HTR-8/SVneo (cell line): ENCODE data around the gene CCDC148.
A peak's percentile ranks its signal among the peaks of the same experiment; 100 is the strongest.
"Not testable (repeated sequence)": the region's sequence is repeated elsewhere in the genome, so short reads cannot be mapped to it uniquely, and the experiment has no call there.

Experiments
- DNase-seq: peaks from one replicate; pipeline ENCODE4 v3.0.0; 2011; ENCODE audit warnings: low spot score, mixed read lengths; ENCODE audit not compliant: insufficient read length
- FAIRE-seq: peaks from 2 replicates; lab custom pipeline; 2011; peaks lifted over from hg19 to GRCh38; lab: Jason Lieb, UNC

CCDC148 gene

GRCh38 chr2:158443606-158444005 is 12.9 kb downstream of the CCDC148 start:
- FAIRE-seq (no peak), DNase-seq (no peak)

GRCh38 chr2:158439062-158439461 is 17.5 kb downstream of the CCDC148 start:
- not testable (repeated sequence) for FAIRE-seq, DNase-seq

GRCh38 chr2:158433716-158434115 is 22.8 kb downstream of the CCDC148 start:
- FAIRE-seq, DNase-seq: not testable (repeated sequence)

GRCh38 chr2:158432117-158432516 is 24.4 kb downstream of the CCDC148 start:
- FAIRE-seq, result no peak
- no peak for DNase-seq

GRCh38 chr2:158414538-158414937 is 42.0 kb downstream of the CCDC148 start:
- FAIRE-seq (peak; percentile 68), DNase-seq (no peak)

- no peak for FAIRE-seq
- DNase-seq, result no peak
Observed at GRCh38 chr2:158413581-158413980, 43.0 kb downstream of the CCDC148 start.

- FAIRE-seq, result no peak
- DNase-seq, result no peak
Observed at GRCh38 chr2:158412206-158412605, 44.3 kb downstream of the CCDC148 start.

GRCh38 chr2:158411748-158412147 is 44.8 kb downstream of the CCDC148 start:
- FAIRE-seq, result no peak
- no peak for DNase-seq

GRCh38 chr2:158410132-158410531 is 46.4 kb downstream of the CCDC148 start:
- DNase-seq, result no peak
- FAIRE-seq, result no peak

- FAIRE-seq (no peak), DNase-seq (no peak)
Observed at GRCh38 chr2:158407031-158407430, 49.5 kb downstream of the CCDC148 start.

GRCh38 chr2:158405341-158405740 is 51.2 kb downstream of the CCDC148 start:
- DNase-seq (no peak), FAIRE-seq (no peak)

- FAIRE-seq (no peak), DNase-seq (no peak)
Observed at GRCh38 chr2:158403237-158403636, 53.3 kb downstream of the CCDC148 start.

- no peak for FAIRE-seq
Observed at GRCh38 chr2:158402665-158403064, 53.9 kb downstream of the CCDC148 start.

GRCh38 chr2:158395166-158395565 is 61.4 kb downstream of the CCDC148 start:
- FAIRE-seq (no peak), DNase-seq (no peak)

More at GRCh38 chr2:158402665-158403064, 53.9 kb downstream of the CCDC148 start:
- no peak for DNase-seq

GRCh38 chr2:158394453-158394852 is 62.1 kb downstream of the CCDC148 start:
- no peak for DNase-seq
- FAIRE-seq, result no peak

GRCh38 chr2:158393886-158394285 is 62.7 kb downstream of the CCDC148 start:
- DNase-seq (no peak), FAIRE-seq (no peak)

GRCh38 chr2:158392687-158393086 is 63.9 kb downstream of the CCDC148 start:
- DNase-seq, result no peak
- no peak for FAIRE-seq

GRCh38 chr2:158391876-158392275 is 64.7 kb downstream of the CCDC148 start:
- no peak for DNase-seq
- FAIRE-seq, result no peak

GRCh38 chr2:158391361-158391760 is 65.2 kb downstream of the CCDC148 start:
- FAIRE-seq (no peak), DNase-seq (no peak)

- DNase-seq (no peak), FAIRE-seq (no peak)
Observed at GRCh38 chr2:158388159-158388558, 68.4 kb downstream of the CCDC148 start.

- FAIRE-seq (no peak), DNase-seq (no peak)
Observed at GRCh38 chr2:158385646-158386045, 70.9 kb downstream of the CCDC148 start.

GRCh38 chr2:158381978-158382377 is 74.6 kb downstream of the CCDC148 start:
- DNase-seq, result no peak
- FAIRE-seq, result no peak

- FAIRE-seq, result no peak
Observed at GRCh38 chr2:158381205-158381604, 75.3 kb downstream of the CCDC148 start.

More at GRCh38 chr2:158381205-158381604, 75.3 kb downstream of the CCDC148 start:
- no peak for DNase-seq
